HG03571 (cell line): ENCODE results near the gene SLC17A4.

Experiments used
- ATAC-seq: cut with Tn5 transposase; IDR thresholded peaks from one replicate; pipeline ENCODE4 v1.9.1; 2021; ENCODE audit not compliant: unreplicated experiment

The SLC17A4 gene

GRCh38 chr6:25749837-25750236, 4.7 kb upstream of the SLC17A4 start:
- no peak for ATAC-seq

GRCh38 chr6:25750906-25751305, 3.6 kb upstream of the SLC17A4 start:
- no peak for ATAC-seq

GRCh38 chr6:25753079-25753478, 1.5 kb upstream of the SLC17A4 start:
- ATAC-seq: no peak

- no peak for ATAC-seq
Observed at GRCh38 chr6:25755483-25755882, 941 bp downstream of the SLC17A4 start.

GRCh38 chr6:25756382-25757363, 2.1 kb downstream of the SLC17A4 start:
- ATAC-seq: no peak

DNA sequence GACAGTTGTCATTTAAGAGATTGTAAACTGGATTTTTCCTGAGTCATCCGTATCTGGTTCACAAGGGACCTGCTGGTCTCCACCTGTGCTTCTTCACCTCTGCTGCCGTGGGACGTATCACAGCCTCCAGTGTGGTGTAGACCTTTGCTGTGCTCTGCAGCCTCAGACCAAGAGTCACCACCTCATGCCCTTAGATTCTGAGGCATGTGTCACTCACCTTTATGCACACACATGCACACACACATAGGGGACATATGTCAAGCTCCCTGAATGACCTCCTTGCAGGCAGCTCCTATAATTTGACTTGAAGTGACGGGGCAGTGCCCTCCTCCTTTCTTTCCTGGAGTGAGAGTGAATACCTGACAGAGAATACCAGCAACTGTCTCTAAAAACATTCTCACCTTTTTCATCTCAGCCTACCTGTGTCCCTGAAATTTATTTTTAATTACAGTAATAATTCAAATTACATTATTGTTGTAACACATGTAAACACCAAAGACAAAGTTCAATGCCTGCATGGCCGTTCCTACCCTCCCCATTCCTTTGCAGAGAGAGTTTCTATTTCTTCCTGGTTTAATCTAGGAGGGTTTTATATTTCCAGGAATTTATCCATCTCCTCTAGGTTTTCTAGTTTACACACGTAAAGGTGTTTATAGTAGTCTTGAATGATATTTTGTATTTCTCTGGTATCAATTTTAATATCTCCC, 3.5 kb downstream of the SLC17A4 start:
- ATAC-seq: no peak

GRCh38 chr6:25764611-25765010, 10.1 kb downstream of the SLC17A4 start:
- no peak for ATAC-seq

- no peak for ATAC-seq
Observed at GRCh38 chr6:25768566-25768965, 14.0 kb downstream of the SLC17A4 start.

- ATAC-seq: no peak
Observed at GRCh38 chr6:25769983-25770382, 15.4 kb downstream of the SLC17A4 start.

- no peak for ATAC-seq
Observed at GRCh38 chr6:25774120-25774715, 19.7 kb downstream of the SLC17A4 start.

DNA sequence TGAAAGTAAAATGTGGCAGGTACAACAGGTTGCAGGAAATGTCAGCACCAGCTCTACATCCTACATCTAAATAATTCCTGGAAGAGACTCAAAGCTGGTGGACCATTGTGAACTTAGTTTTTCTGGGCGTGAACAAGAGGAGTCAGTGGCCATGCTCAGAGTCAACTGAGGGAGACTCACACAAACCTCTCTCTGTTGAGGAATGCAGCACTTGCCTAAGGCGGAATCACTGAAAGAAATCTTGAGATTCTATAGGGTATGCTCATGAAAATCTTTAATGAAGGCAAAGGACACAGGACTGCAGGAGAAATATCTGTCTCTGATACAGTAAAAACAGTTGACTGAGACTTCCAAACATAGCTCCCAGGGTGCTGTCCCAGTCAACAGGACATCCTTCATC, 22.5 kb downstream of the SLC17A4 start:
- ATAC-seq: no peak

- no peak for ATAC-seq
Observed at GRCh38 chr6:25777856-25778649, 23.5 kb downstream of the SLC17A4 start.

DNA sequence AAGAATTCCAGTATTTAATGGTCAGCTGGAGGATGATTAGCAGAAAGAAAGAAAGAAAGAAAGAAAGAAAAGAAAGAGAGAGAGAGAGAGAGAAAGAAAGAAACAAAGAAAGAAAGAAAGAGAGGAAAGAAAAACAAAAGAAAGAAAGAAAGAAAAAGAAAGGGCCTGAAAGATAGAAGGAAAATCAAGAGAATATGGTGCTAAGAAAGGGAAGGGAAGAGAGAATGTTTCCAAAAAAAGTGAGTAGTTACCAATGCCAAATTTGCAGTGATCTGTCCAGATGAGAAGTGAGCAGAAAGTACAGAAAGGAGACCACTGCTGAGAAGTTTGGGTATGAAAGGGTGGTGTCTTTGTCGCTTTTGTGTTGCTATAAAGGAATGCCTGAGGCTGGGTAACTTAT, 26.6 kb downstream of the SLC17A4 start:
- ATAC-seq: no peak

DNA sequence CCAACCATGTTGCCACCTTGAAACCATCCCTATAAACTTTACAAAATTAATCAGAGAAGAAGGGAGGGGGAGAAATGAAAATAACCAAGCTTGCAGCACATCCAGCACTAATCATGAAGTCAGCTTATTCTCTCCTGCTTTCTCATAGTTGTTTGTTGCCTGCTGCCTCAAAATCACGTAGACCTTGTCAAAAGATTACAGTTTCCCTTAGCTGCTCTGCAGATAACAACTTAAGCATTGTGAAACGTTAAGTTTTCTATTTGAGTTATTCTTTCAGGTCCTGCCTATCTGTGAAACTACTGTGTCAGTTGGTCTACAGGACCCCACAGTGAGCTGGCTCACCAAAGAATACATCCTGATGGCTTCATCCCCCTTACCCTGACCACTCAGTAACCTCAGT, 32.9 kb downstream of the SLC17A4 start:
- ATAC-seq: no peak

DNA sequence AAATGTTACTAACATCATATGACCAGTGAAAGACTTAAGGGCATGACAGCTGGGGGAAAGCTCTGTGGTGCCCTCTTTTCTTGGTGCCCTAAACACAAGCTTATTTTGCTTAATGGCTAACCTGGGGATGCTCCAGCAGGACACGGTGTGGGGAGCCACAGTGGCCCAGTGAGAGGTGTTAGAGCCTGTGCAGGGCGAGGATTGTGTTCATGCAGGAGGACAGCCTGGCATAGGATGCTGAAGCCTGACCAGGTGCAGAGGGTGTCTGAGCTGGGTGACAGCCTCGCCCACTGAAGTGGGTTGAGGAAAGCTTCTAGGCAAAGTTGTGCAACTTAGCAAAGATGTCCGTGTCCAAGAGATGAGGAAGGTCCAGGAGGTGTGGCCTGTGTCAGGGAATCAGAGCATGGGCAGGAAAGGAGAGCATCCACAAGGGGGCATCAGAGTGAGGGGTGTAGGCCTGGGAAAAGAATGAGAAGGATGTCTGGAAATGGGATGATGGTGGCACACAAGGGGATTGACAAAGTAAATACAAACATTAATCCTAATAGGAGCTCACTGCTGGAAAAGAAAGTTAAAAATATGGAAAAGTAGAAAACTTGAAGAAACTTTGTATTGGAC, 33.9 kb downstream of the SLC17A4 start:
- ATAC-seq: no peak

GRCh38 chr6:25789475-25789874, 34.9 kb downstream of the SLC17A4 start:
- no peak for ATAC-seq

GRCh38 chr6:25792016-25792415, 37.5 kb downstream of the SLC17A4 start:
- no peak for ATAC-seq

DNA sequence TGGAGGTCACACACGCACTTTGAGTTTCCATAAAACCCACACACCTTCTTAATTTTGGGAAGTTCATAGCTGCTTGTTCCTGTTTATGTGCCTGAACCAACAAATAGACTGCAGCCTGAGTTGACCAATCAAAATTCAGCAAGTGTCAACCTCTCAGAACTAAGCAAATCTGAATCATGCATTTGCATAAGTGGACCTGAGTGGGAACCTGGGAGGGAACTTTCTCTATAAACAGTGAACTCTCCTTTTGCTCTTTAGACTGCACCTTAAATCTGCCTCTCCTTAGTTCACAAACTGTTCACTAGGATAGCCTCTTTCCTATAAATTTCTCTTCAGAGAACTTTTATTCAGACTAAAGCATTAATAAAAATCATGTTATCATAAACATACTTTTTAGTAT, 39.4 kb downstream of the SLC17A4 start:
- ATAC-seq: no peak

DNA sequence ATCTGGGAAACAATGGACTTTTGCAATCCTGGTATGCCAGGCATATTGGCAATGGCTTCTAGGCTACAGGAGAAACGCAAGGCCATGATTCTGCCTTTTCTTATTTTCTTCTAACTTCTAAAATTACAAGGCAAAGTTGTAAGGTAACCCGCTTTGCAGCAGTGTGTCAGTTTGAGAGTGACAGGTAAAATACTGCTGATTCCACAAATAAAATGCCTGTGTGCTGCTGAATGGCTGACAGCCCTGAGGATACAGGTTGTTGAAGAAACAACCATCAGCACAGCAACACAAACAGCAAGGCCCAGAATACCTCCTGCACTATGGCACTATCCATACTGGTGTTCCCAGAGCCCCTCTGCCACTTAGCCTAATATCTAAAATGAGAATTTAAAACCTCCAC, 40.2 kb downstream of the SLC17A4 start:
- ATAC-seq: no peak

- no peak for ATAC-seq
Observed at GRCh38 chr6:25801436-25801835, 46.9 kb downstream of the SLC17A4 start.

- no peak for ATAC-seq
Observed at GRCh38 chr6:25804804-25805203, 50.3 kb downstream of the SLC17A4 start.
